ENCODE measurements around the gene FILIP1. TPM values are rescaled to one million over a fixed set of nuclear protein-coding genes. Genes with fewer than 3 reads are reported as not detected.

FILIP1 gene
- polyA plus RNA-seq, 1 of the 3 experiments (the other 2 are of a cell fraction) = 0.03 TPM

- Histone ChIP-seq H3K4me2 (no peak overlapping the region), H3K27me3 (ENCODE audit: insufficient read depth) (no peaks in the 10 kb centered on the region), H3K4me1 (ENCODE audit: control insufficient read depth in 1 of 2, insufficient read depth in 2 of 2, low read depth in 1 of 2, low read length in 1 of 2) (peaks cover 2 to 8% of the 10 kb centered on the region in 2 experiments), H3K4me3 (ENCODE audit: low read depth in 2 of 2, low read length in 1 of 2) (no peak overlapping the region), H3F3A (replicated peaks; ENCODE audit: insufficient read depth) (no peaks in the 10 kb centered on the region), H4K20me1 (ENCODE audit: insufficient read depth) (no peaks in the 10 kb centered on the region), H3K27ac (ENCODE audit: low read depth in 2 of 2, low read length in 1 of 2) (no peak overlapping the region), H3K9me3 (no peaks in the 10 kb centered on the region), H3K9me2 (no peaks in the 10 kb centered on the region), H3K36me3 (replicated peaks in 1 of 2; ENCODE audit: control insufficient read depth in 1 of 2, insufficient read depth in 2 of 2, low read length in 1 of 2) (no peaks in the 10 kb centered on the region), H2AFZ (ENCODE audit: low read depth) (no peak overlapping the region; the same call in 1 of the 2 replicates), H3K79me2 (ENCODE audit: insufficient read depth) (no peaks in the 10 kb centered on the region), H3K9ac (no peak overlapping the region)
- POLR2A ChIA-PET = no interaction called here
- no peak for TF ChIP-seq ELF1 (IDR thresholded peaks at IDR 0.05)
- TF ChIP-seq RFX5 (IDR thresholded peaks at IDR 0.05; ENCODE audit: low read length) = no peak
- TF ChIP-seq TEAD4 (IDR thresholded peaks at IDR 0.05; ENCODE audit: borderline replicate concordance, insufficient read depth) = no peak
- no peak for TF ChIP-seq POLR2AphosphoS5 (IDR thresholded peaks at IDR 0.05; ENCODE audit: low read depth, low read length)
- TF ChIP-seq TCF12 (IDR thresholded peaks at IDR 0.05) = no peak
- no peak for TF ChIP-seq IRF3 (IDR thresholded peaks at IDR 0.05; ENCODE audit: low read depth, low read length)
- TF ChIP-seq FOSL2 (IDR thresholded peaks at IDR 0.05; ENCODE audit: borderline replicate concordance, low read depth) = no peak
- no peak for TF ChIP-seq MAX (IDR thresholded peaks at IDR 0.05; ENCODE audit: low read depth)
- TF ChIP-seq RXRA (IDR thresholded peaks at IDR 0.05; ENCODE audit: borderline replicate concordance, low read depth) = no peak
- TF ChIP-seq USF2 (IDR thresholded peaks at IDR 0.05; ENCODE audit: borderline replicate concordance, low read depth, low read length) = no peak
- no peak for TF ChIP-seq PBX3 (IDR thresholded peaks at IDR 0.05)
- no peak for TF ChIP-seq RAD21 (IDR thresholded peaks at IDR 0.05; ENCODE audit: low read length)
- DNase-seq = no peak
- 82% methylated on average over 4 of the region's 4 CpGs for WGBS (ENCODE audit: low lambda C conversion rate)
- CTCF ChIA-PET = interaction anchor here (0.6 to 1.4 kb wide), 4 partner anchors 16 to 193 kb away, joined by 3 read pairs; no protein-coding TSS in a partner anchor
Observed at GRCh38 chr6:75334266-75335040, 159.1 kb downstream of the FILIP1 start.

GRCh38 chr6:75333676-75334200, 159.9 kb downstream of the FILIP1 start:
- Histone ChIP-seq H2AFZ (ENCODE audit: low read depth) (no peak overlapping the region), H3K4me3 (ENCODE audit: low read depth in 2 of 2, low read length in 1 of 2) (no peak overlapping the region), H3F3A (replicated peaks; ENCODE audit: insufficient read depth) (no peaks in the 10 kb centered on the region), H3K27me3 (ENCODE audit: insufficient read depth) (no peaks in the 10 kb centered on the region), H3K4me1 (ENCODE audit: control insufficient read depth in 1 of 2, insufficient read depth in 2 of 2, low read depth in 1 of 2, low read length in 1 of 2) (peaks cover 2 to 8% of the 10 kb centered on the region in 2 experiments), H3K27ac (ENCODE audit: low read depth in 2 of 2, low read length in 1 of 2) (no peak overlapping the region), H3K36me3 (replicated peaks in 1 of 2; ENCODE audit: control insufficient read depth in 1 of 2, insufficient read depth in 2 of 2, low read length in 1 of 2) (no peaks in the 10 kb centered on the region), H3K4me2 (no peak overlapping the region), H3K9me3 (no peaks in the 10 kb centered on the region), H3K9me2 (no peaks in the 10 kb centered on the region), H3K9ac (no peak overlapping the region), H3K79me2 (ENCODE audit: insufficient read depth) (no peaks in the 10 kb centered on the region), H4K20me1 (ENCODE audit: insufficient read depth) (no peaks in the 10 kb centered on the region)
- TF ChIP-seq PBX3 (IDR thresholded peaks at IDR 0.05) (no peak), ZBTB33 (IDR thresholded peaks at IDR 0.05; ENCODE audit: borderline replicate concordance, low read depth) (no peak), RXRA (IDR thresholded peaks at IDR 0.05; ENCODE audit: borderline replicate concordance, low read depth) (no peak), GABPA (IDR thresholded peaks at IDR 0.05; ENCODE audit: low read depth) (no peak), ELF1 (IDR thresholded peaks at IDR 0.05) (no peak), MXI1 (IDR thresholded peaks at IDR 0.05; ENCODE audit: low read depth, low read length) (no peak), TEAD4 (IDR thresholded peaks at IDR 0.05; ENCODE audit: borderline replicate concordance, insufficient read depth) (no peak), SIN3A (IDR thresholded peaks at IDR 0.05; ENCODE audit: borderline replicate concordance, low read depth, low read length) (no peak), RCOR1 (IDR thresholded peaks at IDR 0.05; ENCODE audit: low read length) (no peak), RFX5 (IDR thresholded peaks at IDR 0.05; ENCODE audit: low read length) (no peak), FOSL2 (IDR thresholded peaks at IDR 0.05; ENCODE audit: borderline replicate concordance, low read depth) (no peak)
- ChIA-PET POLR2A (no interaction called here), CTCF (interaction anchor here (0.7 to 1.4 kb wide), 3 partner anchors 15 to 193 kb away, joined by 3 read pairs; no protein-coding TSS in a partner anchor)
- WGBS (ENCODE audit: low lambda C conversion rate) = 96% methylated on average over 2 of the region's 2 CpGs
- DNase-seq = no peak
